B cell (primary cell): Measurements from ENCODE around the gene DAB2IP. TPM values are rescaled to one million over a fixed set of nuclear protein-coding genes. Genes with fewer than 3 reads are reported as not detected.

Experiments used
- ATAC-seq: fragments of 200-7000 bp; cut with Tn5 transposase; one replicate; pipeline ENCODE4 v1.10.0; 2021; ENCODE audit warnings: low read depth, mild to moderate bottlenecking, moderate number of reproducible peaks, moderate library complexity
- CTCF ChIA-PET: fragments of 350-600 bp; sonication (Branson Sonifier 250); formaldehyde crosslinking; loops from one replicate; lab custom pipeline; 2021; ENCODE audit warnings: antibody characterized with exemption, inconsistent platforms; lab: Charles Lee
- POLR2A ChIA-PET: fragments of 350-600 bp; sonication (Branson Sonifier 250); formaldehyde crosslinking; loops from one replicate; lab custom pipeline; 2021; ENCODE audit warnings: antibody characterized with exemption; lab: Charles Lee
- DNase-seq: peaks from one replicate; pipeline ENCODE4 v3.0.0; 2013
- H2AFZ ChIP-seq: 2 replicates; pipeline ENCODE4 v1.6.1; 2012; ENCODE audit warnings: mild to moderate bottlenecking, low read depth, low read length; ENCODE audit not compliant: insufficient read depth, poor library complexity, severe bottlenecking
- H3K27ac ChIP-seq, 2 donors: 1 replicate in 1 of 2; 2 replicates in 1 of 2; pipeline ENCODE4 v1.5.1; 2012 to 2013; ENCODE audit warnings: low read length in 2 of 2, mild to moderate bottlenecking in 2 of 2, moderate library complexity in 1 of 2
- H3K27me3 ChIP-seq, 4 experiments: fragments of 200-600 bp in 1 of 4; sonication (generic) in 1 of 4; replicated peaks in 1 of 4; 1 replicate in 2 of 4; 2 replicates in 2 of 4; pipeline versions ENCODE4 v1.6.1 to v1.7.0; 2013 to 2016; ENCODE audit warnings: low read length in 3 of 4, mild to moderate bottlenecking in 2 of 4, mixed read lengths in 1 of 4, moderate library complexity in 1 of 4; ENCODE audit not compliant: insufficient read depth in 4 of 4, control insufficient read depth in 3 of 4; ENCODE audit errors: control extremely low read depth in 1 of 4
- H3K36me3 ChIP-seq, 2 experiments: replicated peaks in 1 of 2; 1 replicate in 1 of 2; 2 replicates in 1 of 2; pipeline versions ENCODE4 v1.6.1 to v1.7.1; 2013; ENCODE audit warnings: low read length in 1 of 2; ENCODE audit not compliant: insufficient read depth in 2 of 2, control insufficient read depth in 1 of 2; ENCODE audit errors: control extremely low read depth in 1 of 2, extremely low read depth in 1 of 2
- H3K4me1 ChIP-seq, 2 donors: fragments of 200-600 bp in 1 of 2; sonication (generic) in 1 of 2; 1 replicate in 1 of 2; 2 replicates in 1 of 2; pipeline versions ENCODE4 v1.5.1 to v1.6.1; 2013 to 2017; ENCODE audit warnings: low read length in 2 of 2; ENCODE audit not compliant: control insufficient read depth in 2 of 2, insufficient read depth in 2 of 2
- H3K4me2 ChIP-seq: replicated peaks from 2 replicates; pipeline ENCODE3; 2012; ENCODE audit warnings: mild to moderate bottlenecking, low read depth, low read length; ENCODE audit not compliant: poor library complexity, severe bottlenecking
- H3K4me3 ChIP-seq, 5 experiments: fragments of 200-600 bp in 1 of 5; sonication (generic) in 1 of 5; 1 replicate in 3 of 5; 2 replicates in 2 of 5; pipeline versions ENCODE4 v1.5.1 to v1.7.0; 2011 to 2016; ENCODE audit warnings: low read length in 4 of 5, mild to moderate bottlenecking in 4 of 5, low read depth in 2 of 5, control low read depth in 1 of 5, moderate library complexity in 1 of 5; ENCODE audit not compliant: insufficient read depth in 1 of 5; ENCODE audit errors: control extremely low read depth in 1 of 5, extremely low read depth in 1 of 5
- H3K79me2 ChIP-seq: fragments of 200-600 bp; sonication (generic); one replicate; pipeline ENCODE4 v1.6.0; 2016; ENCODE audit warnings: low read length; ENCODE audit not compliant: control insufficient read depth, insufficient read depth
- H3K9ac ChIP-seq: fragments of 200-600 bp; sonication (generic); 2 replicates; pipeline ENCODE4 v1.6.1; 2017; ENCODE audit warnings: mild to moderate bottlenecking, low read length, moderate library complexity
- H3K9me3 ChIP-seq, 3 donors: one replicate each; pipeline versions ENCODE4 v1.6.1 to v1.7.1; 2013; ENCODE audit warnings: low read length in 2 of 3; ENCODE audit not compliant: control insufficient read depth in 2 of 3, insufficient read depth in 1 of 3; ENCODE audit errors: control extremely low read depth in 1 of 3
- H4K20me1 ChIP-seq: 2 replicates; pipeline ENCODE4 v1.6.0; 2012; ENCODE audit warnings: mild to moderate bottlenecking, low read length; ENCODE audit not compliant: insufficient read depth, control insufficient read depth, poor library complexity, severe bottlenecking
- H3K27ac Mint-ChIP-seq: one replicate; pipeline ENCODE4 v1.8.0; 2021; ENCODE audit warnings: mixed read lengths
- H3K27me3 Mint-ChIP-seq: one replicate; pipeline ENCODE4 v1.8.0; 2021; ENCODE audit warnings: mixed read lengths
- H3K4me1 Mint-ChIP-seq: one replicate; pipeline ENCODE4 v1.8.0; 2021; ENCODE audit warnings: mixed read lengths
- H3K4me3 Mint-ChIP-seq: one replicate; pipeline ENCODE4 v1.8.0; 2021; ENCODE audit warnings: mixed read lengths
- H3K9me3 Mint-ChIP-seq: one replicate; pipeline ENCODE4 v1.8.0; 2022; ENCODE audit warnings: mixed read lengths; ENCODE audit not compliant: insufficient read depth
- EZH2 ChIP-seq: IDR thresholded peaks from 2 replicates; pipeline ENCODE4 v1.6.1; 2012; ENCODE audit warnings: borderline replicate concordance, low read depth, mild to moderate bottlenecking, moderate library complexity, low read length; ENCODE audit not compliant: insufficient read depth, poor library complexity, severe bottlenecking
- WGBS: methylation state at CpG from one replicate; pipeline ENCODE4 v1.1.5; 2013; ENCODE audit warnings: missing lambda C conversion rate; ENCODE audit not compliant: insufficient coverage; 5-methylcytosine and 5-hydroxymethylcytosine counted together
- intact Hi-C: fragments of 100-400 bp; cut with micrococcal nuclease; formaldehyde crosslinking; loops from one replicate; pipeline ENCODE4 v1.10.0; 2022
- polyA plus RNA-seq: library from polyadenylated mRNA; depleted of rRNA; stranded (reverse); fragments of >200 nt; gene quantifications from 2 replicates; pipeline ENCODE4 v1.2.3, GENCODE V29; 2012
- total RNA-seq, 2 donors: library from RNA; stranded (reverse); fragments of 120-200 nt in 1 of 2; gene quantifications; 1 replicate in 1 of 2; 2 replicates in 1 of 2; pipeline versions ENCODE4 v1.2.3 to v1.2.4, GENCODE V29; 2013 to 2022
- TF ChIP-seq, protein P1 (sequence below): fragments of 200-600 bp; IDR thresholded peaks from one replicate; pipeline ENCODE4 v1.8.0; 2022; ENCODE audit warnings: antibody characterized with exemption, mild to moderate bottlenecking

Gene DAB2IP
- total and polyA plus RNA-seq, 2 donors (not counting 1 experiment from before 2014, with no cell fraction given) = 1.1 to 3.9 TPM

DNA sequence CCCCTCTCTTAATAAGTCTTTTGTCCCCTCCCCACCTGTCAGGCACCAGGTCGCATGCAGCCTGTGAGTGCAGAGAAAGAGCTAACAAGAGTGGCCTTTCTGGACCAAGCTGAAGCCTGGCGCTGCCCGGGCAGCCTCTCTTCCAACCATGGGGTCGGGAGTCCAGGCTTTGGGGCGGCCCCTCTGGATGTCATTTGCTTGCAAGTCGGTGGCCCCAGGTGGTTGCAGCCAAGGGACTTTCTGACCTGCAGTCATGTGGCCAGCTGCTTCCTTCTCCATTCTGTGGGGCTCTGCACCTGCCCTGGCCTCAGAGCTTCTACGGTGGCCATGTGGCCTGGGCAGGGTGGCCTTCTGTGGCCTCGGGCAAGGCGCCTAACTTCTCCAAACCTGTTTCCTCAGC lies 159.7 kb downstream of the DAB2IP start:
- no peaks in the 10 kb centered on the region for H3K9me3 ChIP-seq
- H3K27me3 ChIP-seq = no peaks in the 10 kb centered on the region
- H3K4me3 Mint-ChIP-seq = no peak overlapping the region
- no peaks in the 10 kb centered on the region for H4K20me1 ChIP-seq
- H3K9me3 Mint-ChIP-seq = no peaks in the 10 kb centered on the region
- WGBS = 67% methylated on average over 8 of the region's 9 CpGs
- no peak for ATAC-seq
- no peaks in the 10 kb centered on the region for H3K4me1 ChIP-seq
- no peak overlapping the region for H2AFZ ChIP-seq
- no peaks in the 10 kb centered on the region for H3K27me3 Mint-ChIP-seq
- CTCF ChIA-PET = no interaction called here
- DNase-seq = no peak
- no peak overlapping the region for H3K4me3 ChIP-seq
- H3K27ac Mint-ChIP-seq = no peak overlapping the region
- H3K4me2 ChIP-seq = no peak overlapping the region
- H3K9ac ChIP-seq = no peak overlapping the region
- no peaks in the 10 kb centered on the region for H3K79me2 ChIP-seq
- no peaks in the 10 kb centered on the region for H3K4me1 Mint-ChIP-seq
- intact Hi-C loops = no loop called here
- TF ChIP-seq, protein P1, sequence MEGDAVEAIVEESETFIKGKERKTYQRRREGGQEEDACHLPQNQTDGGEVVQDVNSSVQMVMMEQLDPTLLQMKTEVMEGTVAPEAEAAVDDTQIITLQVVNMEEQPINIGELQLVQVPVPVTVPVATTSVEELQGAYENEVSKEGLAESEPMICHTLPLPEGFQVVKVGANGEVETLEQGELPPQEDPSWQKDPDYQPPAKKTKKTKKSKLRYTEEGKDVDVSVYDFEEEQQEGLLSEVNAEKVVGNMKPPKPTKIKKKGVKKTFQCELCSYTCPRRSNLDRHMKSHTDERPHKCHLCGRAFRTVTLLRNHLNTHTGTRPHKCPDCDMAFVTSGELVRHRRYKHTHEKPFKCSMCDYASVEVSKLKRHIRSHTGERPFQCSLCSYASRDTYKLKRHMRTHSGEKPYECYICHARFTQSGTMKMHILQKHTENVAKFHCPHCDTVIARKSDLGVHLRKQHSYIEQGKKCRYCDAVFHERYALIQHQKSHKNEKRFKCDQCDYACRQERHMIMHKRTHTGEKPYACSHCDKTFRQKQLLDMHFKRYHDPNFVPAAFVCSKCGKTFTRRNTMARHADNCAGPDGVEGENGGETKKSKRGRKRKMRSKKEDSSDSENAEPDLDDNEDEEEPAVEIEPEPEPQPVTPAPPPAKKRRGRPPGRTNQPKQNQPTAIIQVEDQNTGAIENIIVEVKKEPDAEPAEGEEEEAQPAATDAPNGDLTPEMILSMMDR = no peak
- no peak for TF ChIP-seq EZH2
- POLR2A ChIA-PET = no interaction called here
- H3K27ac ChIP-seq = no peak overlapping the region
- no peaks in the 10 kb centered on the region for H3K36me3 ChIP-seq

DNA sequence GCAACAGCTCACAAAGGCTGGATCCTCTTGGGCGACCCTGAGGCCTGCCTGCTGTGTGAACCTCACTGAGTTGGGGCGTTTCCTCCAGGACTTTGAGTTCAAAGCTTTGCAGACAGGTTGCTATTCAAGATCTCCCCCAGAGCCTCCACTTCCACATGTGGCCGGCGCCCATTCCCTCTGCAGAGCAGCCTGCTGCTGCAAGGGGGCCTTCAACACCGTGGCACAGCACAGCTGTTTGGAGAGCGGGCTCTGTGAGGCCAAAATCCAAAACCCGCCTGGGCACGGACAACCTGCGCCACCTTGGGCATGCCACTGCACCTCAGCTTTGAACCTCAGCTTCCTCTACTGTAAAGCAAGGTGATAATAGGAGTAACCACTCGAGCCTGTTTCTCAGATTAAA lies 160.3 kb downstream of the DAB2IP start:
- no peak for TF ChIP-seq EZH2
- TF ChIP-seq, protein P1 = no peak
- Histone ChIP-seq H3K9me3 (no peaks in the 10 kb centered on the region), H3K4me3 (no peak overlapping the region), H2AFZ (no peak overlapping the region), H3K9ac (no peak overlapping the region), H3K36me3 (no peaks in the 10 kb centered on the region), H3K4me2 (no peak overlapping the region), H3K4me1 (no peaks in the 10 kb centered on the region), H3K27ac (no peak overlapping the region), H4K20me1 (no peaks in the 10 kb centered on the region), H3K79me2 (no peaks in the 10 kb centered on the region), H3K27me3 (no peaks in the 10 kb centered on the region)
- no peak overlapping the region for H3K27ac Mint-ChIP-seq
- no peaks in the 10 kb centered on the region for H3K9me3 Mint-ChIP-seq
- WGBS = 95% methylated on average over 5 of the region's 10 CpGs
- H3K4me3 Mint-ChIP-seq = no peak overlapping the region
- ATAC-seq = no peak
- POLR2A ChIA-PET = no interaction called here
- no peak for DNase-seq
- H3K27me3 Mint-ChIP-seq = no peaks in the 10 kb centered on the region
- intact Hi-C loops = no loop called here
- no peaks in the 10 kb centered on the region for H3K4me1 Mint-ChIP-seq
- CTCF ChIA-PET = no interaction called here
